Measurements from ENCODE around the gene OCRL. TPM values are rescaled to one million over a fixed set of nuclear protein-coding genes. Genes with fewer than 3 reads are reported as not detected.

OCRL gene
- total and polyA plus RNA-seq, 2 of the 13 experiments (the other 11 are each of a cell fraction or from before 2014, with no cell fraction given): 13.4 to 32.0 TPM

GRCh38 chrX:129540722-129541184 lies 694 bp downstream of the OCRL start (continued):
- TF ChIP-seq ZNF337 (CRISPR knock-in tag; IDR thresholded peaks at IDR 0.05; ENCODE audit: borderline replicate concordance, low read depth) (no peak), SMC3 (IDR thresholded peaks at IDR 0.05; ENCODE audit: low read length) (no peak), ASH2L (IDR thresholded peaks at IDR 0.05; ENCODE audit: insufficient read length, low read depth, low read length) (no peak), ATF1 (CRISPR knock-in tag; IDR thresholded peaks at IDR 0.05) (no peak), ZNF841 (CRISPR knock-in tag; IDR thresholded peaks at IDR 0.05; ENCODE audit: borderline replicate concordance) (no peak), EZH2 (conservative IDR thresholded peaks at IDR 0.05; ENCODE audit: low read depth, low read length) (no peak), ZNF224 (CRISPR knock-in tag; IDR thresholded peaks at IDR 0.05) (no peak), CEBPB (IDR thresholded peaks at IDR 0.05; ENCODE audit: borderline replicate concordance, low read depth, low read length) (peak; percentile 64; the same call in 1 of the 2 replicates), HDAC6 (IDR thresholded peaks at IDR 0.05; ENCODE audit: low read depth, low read length) (no peak), POLR2AphosphoS2 (IDR thresholded peaks at IDR 0.05; ENCODE audit: low read depth, low read length) (no peak), ZNF7 (CRISPR knock-in tag; IDR thresholded peaks at IDR 0.05) (no peak), NRL (CRISPR knock-in tag; IDR thresholded peaks at IDR 0.05; ENCODE audit: borderline replicate concordance) (no peak), FOXA3 (CRISPR knock-in tag; IDR thresholded peaks at IDR 0.05) (peak; percentile 40; the same call in 1 of the 2 replicates), ZNF574 (CRISPR knock-in tag; IDR thresholded peaks at IDR 0.05) (no peak), TBP (CRISPR knock-in tag; IDR thresholded peaks at IDR 0.05) (no peak), ZNF282 (IDR thresholded peaks at IDR 0.05; ENCODE audit: partially characterized antibody) (no peak), ZNF660 (CRISPR knock-in tag; IDR thresholded peaks at IDR 0.05; ENCODE audit: borderline replicate concordance, low read depth) (no peak), ZNF576 (CRISPR knock-in tag; IDR thresholded peaks at IDR 0.05) (no peak), ZNF788 (CRISPR knock-in tag; IDR thresholded peaks at IDR 0.05; ENCODE audit: borderline replicate concordance) (no peak), ZNF17 (CRISPR knock-in tag; IDR thresholded peaks at IDR 0.05) (no peak), ARID5B (CRISPR knock-in tag; IDR thresholded peaks at IDR 0.05) (peak; percentile 45), ARID2 (CRISPR knock-in tag; IDR thresholded peaks at IDR 0.05; ENCODE audit: borderline replicate concordance) (no peak), JDP2 (CRISPR knock-in tag; IDR thresholded peaks at IDR 0.05; ENCODE audit: borderline replicate concordance) (no peak)

Data from HepG2 (cell line).